Esophagus squamous epithelium (tissue), 4 donors: ENCODE results near the gene RAB22A. TPM values are rescaled to one million over a fixed set of nuclear protein-coding genes. Genes with fewer than 3 reads are reported as not detected.

Experiments used
- total RNA-seq, 4 donors: library from RNA; depleted of rRNA; stranded (reverse); fragments of >200 nt; gene quantifications; one replicate each; pipeline ENCODE4 v1.1.0, GENCODE V29; 2016

Gene RAB22A
- total RNA-seq, 4 donors from 2014 or later = 18.4 to 33.2 (median 21.4) TPM

Other genes with a start within 250 kb of the RAB22A start
- not detected for gene ANKRD60, start 81.1 kb upstream of the RAB22A start, total RNA-seq
- gene VAPB, start 79.5 kb downstream of the RAB22A start, total RNA-seq = 10 to 100 TPM; 11.5 to 21.2 (median 16.6) TPM
- under 1 TPM in 3 of 4 donors, not detected in 1; 0.38 to 0.44 (median 0.41) TPM for gene APCDD1L, start 205.7 kb downstream of the RAB22A start, total RNA-seq